Stimulated activated CD4-positive, alpha-beta T cell treated with anti-CD3 and anti-CD28 coated beads, Interleukin-2, amount 100 ng/mL, for 48 hours (primary cell): ENCODE measurements around the gene SMARCA4.
"Not testable (repeated sequence)": the region's sequence is repeated elsewhere in the genome, so short reads cannot be mapped to it uniquely, and the experiment has no call there.

Experiments
- DNase-seq, 2 donors: peaks; one replicate each; pipeline ENCODE4 v3.0.0-alpha.2; 2020

The SMARCA4 gene

DNA sequence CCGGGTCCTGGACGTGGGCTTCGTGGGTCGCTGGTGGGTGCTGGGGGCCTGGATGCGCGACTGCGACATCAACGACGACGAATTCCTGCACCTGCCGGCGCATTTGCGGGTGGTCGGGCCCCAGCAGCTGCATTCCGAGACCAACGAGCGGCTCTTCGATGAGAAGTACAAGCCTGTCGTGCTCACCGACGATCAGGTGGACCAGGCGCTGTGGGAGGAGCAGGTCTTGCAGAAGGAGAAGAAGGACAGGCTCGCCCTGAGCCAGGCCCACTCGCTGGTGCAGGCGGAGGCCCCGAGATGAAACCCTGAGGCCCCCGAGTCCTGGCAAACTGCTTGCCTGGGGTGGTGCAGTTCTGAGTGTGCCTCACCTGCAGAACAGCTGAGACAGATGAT, 31.4 kb upstream of the SMARCA4 start:
- no peak for DNase-seq

DNA sequence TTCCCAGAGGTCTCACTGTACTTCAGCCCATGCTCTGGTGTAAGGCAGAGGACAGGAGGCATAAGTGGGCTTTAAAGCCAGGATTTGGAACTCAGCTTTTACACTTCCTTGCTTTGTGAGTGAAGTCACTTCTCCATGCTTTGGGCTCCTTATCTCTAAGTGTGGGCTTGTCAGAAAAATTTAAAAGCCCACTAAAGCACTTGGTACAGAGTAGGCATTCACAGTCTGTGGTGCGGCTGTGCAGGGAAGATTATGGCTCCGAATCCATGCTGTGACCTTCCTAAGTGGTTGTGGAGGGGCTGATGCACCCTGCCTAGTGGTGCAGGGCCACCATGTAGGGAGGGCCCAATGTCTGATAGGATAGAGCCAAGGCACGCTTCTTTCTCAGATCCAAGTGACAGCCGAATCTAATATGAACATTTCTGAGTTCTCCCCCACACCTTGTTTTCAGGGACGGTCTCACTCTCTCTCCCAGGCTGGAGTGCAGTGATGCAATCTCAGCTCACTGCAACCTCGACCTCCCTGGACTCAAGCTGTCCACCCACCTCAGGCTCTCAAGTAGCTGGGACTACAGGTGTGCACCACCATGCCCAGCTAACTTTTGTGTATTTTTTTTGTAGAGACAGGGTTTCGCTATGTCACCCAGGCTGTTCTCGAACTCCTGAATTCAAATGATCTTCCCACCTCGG, 25.3 kb upstream of the SMARCA4 start:
- no peak for DNase-seq

DNA sequence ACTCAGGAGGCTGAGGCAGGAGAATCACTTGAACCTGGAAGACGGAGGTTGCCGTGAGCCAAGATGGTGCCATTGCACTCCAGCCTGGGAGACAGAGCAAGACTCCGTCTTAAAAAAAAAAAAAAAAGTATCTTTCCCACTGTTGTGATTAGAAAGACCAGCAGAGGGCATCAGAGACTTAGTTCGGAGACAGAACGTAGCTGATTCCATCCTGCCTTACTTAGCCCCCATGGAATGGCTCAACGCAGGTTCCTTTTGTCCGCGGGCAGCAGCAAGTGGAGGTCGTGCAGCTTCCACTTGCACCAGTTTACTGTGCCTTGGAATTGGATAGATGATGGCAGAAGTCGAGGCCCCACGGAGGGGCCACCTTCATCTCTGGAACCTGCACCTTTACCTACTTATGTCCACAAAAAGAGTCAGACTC, 24.2 kb upstream of the SMARCA4 start:
- peak in 1 of 2 donors; percentile 19 for DNase-seq

DNA sequence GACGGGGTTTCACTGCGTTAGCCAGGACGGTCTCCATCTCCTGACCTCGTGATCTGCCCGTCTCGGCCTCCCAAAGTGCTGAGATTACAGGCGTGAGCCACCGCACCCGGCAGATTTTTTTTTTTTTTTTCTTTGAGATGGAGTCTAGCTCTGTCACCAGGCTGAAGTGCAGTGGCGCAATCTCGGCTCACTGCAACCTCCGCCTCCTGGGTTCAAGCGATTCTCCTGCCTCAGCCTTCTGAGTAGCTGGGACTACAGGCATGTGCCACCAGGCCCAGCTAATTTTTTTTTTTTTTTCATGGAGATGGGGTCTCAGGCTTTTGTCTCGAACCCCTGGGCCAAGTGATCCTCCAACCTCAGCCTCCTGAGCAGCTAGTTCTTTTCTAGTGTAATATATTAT, 19.2 kb upstream of the SMARCA4 start:
- DNase-seq: not testable (repeated sequence)

DNA sequence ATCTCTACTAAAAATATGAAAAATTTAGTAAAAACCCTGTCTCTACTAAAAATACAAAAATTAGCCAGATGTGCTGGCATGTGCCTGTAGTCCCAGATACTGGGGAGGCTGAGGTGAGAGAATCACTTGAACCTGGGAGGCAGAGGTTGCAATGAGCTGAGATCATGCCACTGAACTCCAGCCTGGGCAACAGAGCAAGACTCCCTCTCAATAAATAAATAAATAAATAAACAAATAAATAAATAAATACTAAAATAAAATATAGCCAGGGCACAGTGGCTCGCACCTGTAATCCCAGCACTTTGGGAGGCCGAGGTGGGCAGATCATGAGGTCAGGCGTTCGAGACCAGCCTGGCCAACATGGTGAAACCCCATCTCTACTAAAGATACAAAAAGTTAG, 17.4 kb upstream of the SMARCA4 start:
- not testable (repeated sequence) for DNase-seq

DNA sequence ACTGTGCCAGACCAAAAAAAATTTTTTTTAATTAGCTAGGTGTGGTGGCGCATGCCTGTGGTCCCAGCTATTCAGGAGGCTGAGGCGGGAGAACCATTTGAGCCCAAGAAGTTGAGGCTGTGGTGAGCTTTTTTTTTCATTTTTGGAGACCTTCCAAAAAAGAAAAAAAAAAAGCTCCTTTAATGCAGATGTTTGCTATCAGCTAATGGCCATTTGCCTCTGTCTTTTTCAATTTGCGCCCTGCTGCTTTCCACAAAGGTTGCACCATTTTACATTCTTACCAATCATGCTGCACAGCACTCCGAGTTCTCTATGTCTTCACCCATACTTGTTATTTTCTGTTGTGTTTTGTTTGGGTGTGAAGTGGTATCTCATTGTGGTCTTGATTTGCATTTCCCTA, 15.6 kb upstream of the SMARCA4 start:
- no peak for DNase-seq

DNA sequence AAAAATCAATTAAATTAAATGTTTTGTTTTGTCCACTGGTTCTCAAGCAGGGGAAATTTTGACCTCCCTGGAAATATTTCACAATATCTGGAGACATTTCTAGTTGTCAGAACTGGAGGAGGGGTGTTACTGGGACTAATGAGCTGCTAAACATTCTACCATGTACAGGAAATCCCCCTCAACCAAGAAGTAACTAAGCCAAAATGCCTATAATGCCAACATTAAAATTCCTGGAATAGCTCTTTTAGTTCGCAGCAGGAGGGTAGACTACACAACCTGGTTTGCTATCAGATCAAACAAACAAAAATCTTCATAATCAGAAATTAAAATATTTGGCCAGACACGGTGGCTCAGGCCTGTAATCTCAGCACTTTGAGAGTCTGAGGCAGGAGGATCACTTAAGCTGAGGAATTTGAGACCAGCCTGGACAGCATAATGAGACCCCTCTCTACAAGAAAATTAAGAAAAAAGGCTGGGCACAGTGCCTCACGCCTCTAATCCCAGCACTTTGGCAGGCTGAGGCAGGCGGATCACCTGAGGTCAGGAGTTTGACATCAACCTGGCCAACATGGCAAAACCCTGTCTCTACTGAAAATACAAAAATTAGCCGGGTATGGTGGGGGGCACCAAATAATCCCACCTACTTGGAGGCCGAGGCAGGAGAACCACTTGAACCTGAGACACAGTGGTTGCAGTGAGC, 13.7 kb upstream of the SMARCA4 start:
- no peak for DNase-seq

DNA sequence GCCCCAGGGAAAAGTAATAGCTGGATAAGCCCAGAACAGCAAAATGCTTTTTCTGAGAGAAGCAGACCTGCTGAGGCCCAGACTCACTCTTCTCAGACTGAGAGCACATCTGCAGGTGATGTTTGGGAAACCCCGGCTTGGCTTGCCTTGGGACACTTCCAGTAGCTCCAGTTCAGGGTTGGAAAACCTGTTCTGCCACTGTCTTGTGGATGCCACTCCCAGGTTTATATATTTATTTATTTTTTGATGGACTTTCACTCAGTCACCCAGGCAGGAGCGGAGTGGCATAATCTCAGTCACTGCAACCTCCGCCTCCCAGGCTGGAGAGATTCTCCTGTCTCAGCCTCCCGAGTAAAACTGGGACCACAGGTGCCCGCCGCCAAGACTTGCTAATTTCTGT, 8.0 kb upstream of the SMARCA4 start:
- DNase-seq: no peak

DNA sequence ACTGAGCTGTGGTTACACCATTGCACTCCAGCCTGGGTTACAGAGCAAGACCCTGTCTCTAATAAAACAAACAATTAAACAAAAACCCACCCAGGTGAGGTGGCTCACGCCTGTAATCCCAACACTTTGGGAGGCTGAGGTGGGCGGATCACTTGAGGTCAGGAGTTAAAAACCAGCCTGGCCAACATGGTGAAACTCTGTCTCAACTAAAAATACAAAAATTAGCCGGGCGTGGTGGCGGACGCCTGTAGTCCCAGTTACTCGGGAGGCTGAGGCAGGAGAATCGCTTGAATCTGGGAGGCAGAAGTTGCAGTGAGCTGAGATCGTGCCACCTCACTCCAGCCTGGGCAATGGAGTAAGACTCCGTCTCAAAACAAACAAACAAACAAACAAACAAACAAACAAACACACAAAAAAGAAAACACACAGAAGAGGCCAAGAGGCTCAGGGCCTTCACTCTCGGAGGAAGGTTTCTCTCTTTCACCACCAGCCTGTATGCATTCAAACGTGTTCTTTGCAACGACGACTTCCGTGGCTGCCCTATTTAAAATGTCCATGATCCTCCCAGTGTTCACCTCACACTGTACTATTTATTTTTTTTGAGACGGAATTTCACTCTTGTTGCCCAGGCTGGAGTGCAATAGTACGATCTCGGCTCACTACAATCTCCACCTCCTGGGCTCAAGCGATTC, 1.4 kb upstream of the SMARCA4 start:
- DNase-seq: not testable (repeated sequence)

DNA sequence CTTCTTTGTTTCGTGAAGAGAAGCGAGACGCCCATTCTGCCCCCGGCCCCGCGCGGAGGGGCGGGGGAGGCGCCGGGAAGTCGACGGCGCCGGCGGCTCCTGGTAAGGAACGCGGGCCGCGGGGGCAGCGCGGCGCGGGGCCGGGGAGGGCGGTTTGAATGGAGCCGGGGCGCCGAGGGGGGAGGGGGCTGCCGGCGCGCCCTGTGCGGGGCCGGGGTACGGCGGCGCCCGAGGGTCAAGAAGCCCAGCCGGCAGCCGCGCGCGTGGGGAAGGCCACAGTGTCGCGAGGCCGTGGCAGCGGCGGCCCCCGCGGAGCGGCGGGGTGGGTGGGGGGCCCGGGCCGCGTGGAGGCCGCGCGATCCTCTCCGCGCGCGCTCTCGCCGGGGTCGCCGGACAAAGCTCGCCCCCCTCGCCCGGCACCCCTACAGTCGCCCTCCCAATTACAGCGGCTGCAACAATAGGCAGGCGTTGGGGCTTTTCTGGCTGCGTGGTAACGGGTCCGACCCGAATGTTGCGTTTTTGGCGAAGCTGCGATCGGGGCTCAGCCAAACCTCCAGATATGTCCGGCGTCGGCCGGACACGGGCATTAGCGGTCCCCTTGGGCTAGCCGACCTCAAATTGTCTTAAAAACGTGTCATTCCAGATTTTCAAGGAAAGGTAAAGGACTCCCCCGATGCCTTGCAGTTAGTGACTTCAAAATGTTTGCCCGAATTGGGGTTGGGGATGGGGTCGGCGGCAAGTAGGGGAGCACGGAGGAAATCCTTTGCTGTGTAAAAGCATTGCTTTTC, 437 bp downstream of the SMARCA4 start:
- no peak for DNase-seq

DNA sequence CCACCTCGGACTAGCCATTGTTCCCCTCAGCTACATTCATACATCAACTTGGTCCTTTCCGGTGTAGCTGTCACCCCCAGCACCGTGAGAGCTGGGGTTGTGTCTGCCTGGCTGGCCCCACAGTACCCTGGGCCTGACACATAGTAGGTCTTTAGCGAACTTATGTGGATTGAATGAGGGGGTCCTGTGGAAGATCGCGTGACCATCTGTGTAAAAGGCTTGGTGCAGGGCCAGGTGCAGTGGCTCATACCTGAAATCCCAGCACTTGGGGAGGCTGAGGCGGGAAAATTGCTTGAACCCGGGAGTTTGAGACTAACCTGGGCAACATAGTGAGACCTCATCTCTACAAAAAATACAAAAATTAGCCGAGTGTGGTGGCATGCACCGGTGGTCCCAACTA, 2.0 kb downstream of the SMARCA4 start:
- no peak for DNase-seq

DNA sequence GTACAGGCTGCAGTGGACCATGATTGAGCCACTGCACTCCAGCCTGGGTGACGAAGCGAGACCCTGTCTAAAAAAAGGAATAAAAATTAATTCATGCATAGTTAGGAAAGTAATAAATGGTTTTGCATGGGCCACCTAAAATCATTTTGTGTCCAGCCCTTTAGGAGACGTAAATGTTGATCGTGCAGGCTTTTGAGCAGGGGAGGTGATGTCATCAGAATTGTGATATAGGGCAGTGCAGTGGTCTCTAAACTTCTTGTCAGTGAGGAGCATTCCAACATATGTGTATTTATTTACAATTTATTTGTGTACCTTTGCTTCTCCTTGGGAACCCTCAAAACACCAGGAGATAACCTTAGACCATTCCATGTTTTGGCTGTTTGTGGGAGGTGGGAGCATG, 3.0 kb downstream of the SMARCA4 start:
- DNase-seq: no peak

DNA sequence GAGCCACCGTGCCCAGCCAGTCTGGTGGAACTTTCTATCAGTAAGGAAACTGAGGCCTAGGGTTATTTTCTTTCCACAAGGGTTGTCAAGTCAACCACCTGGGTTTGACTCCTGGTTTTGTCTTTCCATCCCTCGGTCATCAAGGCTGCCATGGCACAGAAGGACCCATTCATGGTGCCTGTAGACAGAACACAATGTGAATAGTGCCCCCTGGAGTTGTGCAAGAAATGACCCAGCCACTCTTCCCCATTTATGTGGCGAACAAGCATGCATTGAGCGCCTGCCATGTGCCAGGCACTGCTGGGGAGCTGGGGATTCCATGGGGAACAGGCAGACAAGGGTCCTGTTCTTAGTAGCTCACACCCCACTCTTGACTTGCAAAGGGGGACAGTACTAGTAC, 4.1 kb downstream of the SMARCA4 start:
- DNase-seq: no peak

DNA sequence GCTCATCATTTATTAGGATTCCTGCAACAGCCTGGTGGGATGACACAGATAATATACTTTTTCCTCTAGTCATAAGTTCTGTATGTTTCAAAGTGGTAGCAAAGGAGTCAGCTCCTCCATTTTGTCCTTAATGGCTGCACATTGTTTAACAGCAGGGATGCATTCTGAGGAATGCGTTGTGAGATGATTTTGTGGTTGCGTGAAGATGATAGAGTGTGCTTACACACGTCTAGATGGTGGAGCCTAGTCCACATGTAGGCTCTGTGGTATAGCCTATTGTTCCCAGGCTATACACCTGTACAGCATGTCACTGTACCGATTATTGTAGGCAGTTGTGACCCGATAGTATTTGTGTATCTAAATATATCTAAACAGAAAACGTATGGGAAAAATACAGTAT, 4.6 kb downstream of the SMARCA4 start:
- no peak for DNase-seq

DNA sequence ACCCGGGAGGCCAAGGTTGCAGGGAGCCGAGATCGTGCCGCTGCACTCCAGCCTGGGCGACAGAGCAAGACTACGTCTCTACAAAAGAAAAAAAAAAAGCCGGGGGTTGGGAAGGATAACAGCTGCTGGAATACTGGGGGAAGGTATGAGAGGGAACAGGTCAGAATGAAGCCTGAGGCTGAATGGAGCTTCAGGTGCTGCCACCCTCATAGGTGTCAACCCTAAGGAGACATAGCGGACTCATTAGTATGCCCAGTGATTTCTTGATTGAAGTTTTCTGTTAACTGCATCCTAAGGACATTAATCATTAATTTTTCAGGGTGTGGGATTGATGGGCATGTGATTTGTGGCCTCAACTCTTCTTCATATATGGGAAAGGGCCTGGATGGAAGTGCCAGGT, 6.0 kb downstream of the SMARCA4 start:
- DNase-seq: no peak

DNA sequence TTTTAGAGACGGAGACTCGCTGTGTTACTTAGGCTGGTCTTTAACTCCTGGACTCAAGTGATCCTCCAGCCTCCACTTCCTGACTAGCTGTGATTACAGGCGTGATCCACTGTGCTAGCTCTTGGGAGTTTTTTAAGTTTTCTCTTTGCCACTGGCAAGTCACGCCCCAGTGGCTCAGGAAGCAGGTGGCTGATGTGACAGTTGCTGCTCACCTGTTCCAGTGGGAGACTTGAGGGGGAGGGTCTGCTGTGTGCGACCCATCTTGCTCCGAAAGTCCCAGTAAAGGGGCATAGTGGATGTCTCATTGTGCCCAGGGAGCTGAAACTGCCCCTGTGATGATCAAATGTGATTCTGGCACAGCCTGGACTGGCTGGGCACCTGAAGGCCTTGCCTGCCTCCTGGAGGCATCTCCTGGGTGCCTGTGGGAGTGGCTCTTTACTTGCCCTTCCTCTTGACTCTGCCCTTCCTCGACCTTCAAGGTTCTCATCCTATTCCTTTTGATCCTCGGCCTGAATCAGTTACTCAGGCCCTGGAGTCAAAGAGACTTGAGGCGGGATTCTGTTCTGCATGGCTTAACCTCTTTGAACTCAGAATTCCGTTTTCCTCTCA, 7.8 kb downstream of the SMARCA4 start:
- no peak for DNase-seq

DNA sequence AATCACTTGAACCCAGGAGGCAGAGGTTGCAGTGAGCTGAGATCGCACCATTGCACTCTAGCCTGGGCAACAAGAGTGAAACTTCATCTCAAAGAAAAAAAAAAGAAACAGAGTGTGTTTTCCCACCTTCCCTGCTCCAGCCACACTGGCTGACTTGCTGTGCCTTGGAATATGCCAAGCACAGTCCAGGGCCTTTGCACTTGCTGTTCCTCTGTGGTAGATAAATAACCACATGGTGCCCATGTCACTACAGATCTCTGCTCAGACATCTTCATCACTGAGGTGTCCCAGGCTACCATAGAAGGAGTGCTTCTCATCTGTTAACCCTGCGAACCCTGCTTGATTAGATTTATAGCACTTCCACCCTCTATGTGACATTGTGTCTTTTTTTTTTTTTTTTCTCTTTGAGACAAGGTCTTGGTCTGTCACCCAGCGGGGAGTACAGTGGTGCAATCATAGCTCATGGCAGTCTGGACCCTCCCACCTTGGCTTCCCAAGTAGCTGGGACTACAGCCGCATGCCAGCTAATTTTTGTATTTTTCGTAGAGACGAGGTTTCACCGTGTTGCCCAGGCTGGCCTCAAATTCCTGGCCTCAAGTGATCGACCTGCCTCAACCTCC, 10.4 kb downstream of the SMARCA4 start:
- DNase-seq: no peak

DNA sequence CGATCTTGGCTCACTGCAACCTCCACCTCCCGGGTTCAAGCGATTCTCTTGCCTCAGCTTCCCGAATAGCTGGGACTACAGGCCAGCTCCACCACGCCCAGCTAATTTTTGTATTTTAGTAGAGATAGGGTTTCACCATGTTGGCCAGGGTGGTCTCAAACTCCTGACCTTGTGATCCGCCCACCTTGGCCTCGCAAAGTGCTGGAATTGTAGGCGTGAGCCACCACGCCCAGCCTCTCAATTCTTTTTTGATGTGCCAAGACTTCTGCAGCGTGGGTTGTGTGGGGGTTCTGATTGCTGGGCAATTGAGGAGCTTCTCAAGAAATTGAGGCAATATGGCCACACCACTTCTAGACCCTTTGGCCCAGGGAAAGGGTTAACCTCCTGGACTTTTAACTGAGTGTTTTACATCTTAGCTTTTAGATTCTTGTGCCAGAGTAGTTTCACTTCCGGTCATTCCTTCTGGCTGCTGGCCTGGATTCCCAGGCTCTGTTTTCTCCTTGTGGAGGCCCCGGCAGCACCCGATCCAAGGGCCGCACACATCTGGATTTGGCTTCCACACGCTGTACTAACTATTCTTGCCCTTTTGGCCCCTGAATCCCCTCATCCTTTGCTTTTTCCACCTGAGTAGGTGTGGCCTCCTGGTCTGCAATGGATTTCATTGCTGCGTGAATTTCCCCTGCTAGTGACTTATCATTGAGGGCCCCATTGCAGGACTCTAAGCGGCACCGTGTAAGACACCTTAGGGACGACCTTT, 14.7 kb downstream of the SMARCA4 start:
- no peak for DNase-seq

DNA sequence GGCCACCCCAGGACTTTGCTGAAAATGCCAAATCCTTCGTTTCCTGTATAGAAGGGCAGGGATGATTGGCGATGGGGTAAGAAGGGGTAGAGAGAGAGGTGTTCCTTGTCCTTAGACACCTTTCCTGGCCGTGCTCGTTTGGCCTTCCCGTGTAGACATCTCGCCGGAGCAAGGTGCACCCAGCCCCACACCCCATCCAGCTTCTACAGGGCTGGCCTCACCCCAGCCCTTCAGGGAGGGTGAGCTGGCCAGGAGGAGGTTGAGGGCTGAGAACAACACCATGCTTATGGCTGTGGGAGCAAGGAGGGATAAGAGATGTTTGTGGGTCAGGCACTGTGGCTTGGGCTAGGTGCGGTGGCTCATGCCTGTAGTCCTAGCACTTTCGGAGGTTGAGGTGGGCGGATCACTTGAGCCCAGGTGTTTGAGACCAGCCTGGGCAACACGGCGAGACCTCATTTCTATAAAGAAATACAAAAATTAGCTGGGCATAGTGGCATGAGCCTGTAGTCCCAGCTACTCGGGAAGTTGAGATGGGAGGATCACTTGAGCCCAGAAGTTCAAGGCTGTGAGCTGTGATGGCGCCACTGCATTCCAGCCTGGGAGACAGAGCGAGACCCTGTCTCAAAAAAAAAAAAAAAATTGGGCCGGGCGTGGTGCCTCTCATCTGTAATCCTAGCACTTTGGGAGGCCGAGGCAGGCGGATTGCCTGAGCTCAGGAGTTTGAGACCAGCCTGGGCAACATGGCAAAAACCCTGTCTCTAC, 15.5 kb downstream of the SMARCA4 start:
- no peak for DNase-seq

DNA sequence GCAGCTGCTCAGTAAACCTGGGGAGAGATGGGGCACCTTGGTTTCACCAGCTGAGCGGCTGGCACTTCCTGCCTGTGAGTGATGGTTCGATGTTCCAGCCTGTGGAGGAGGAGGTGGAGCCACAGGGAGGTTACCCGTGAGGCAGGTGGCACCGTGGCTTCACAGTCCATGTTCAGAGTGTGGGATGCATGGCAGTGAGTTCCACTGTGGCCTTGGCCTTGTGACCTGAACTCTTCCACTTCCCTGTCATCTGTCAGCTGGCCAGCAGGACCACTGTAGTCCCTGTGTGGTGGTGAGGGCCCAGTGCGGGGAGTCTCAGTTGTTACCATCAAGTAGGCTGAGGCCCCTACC, 16.9 kb downstream of the SMARCA4 start:
- DNase-seq: no peak

DNA sequence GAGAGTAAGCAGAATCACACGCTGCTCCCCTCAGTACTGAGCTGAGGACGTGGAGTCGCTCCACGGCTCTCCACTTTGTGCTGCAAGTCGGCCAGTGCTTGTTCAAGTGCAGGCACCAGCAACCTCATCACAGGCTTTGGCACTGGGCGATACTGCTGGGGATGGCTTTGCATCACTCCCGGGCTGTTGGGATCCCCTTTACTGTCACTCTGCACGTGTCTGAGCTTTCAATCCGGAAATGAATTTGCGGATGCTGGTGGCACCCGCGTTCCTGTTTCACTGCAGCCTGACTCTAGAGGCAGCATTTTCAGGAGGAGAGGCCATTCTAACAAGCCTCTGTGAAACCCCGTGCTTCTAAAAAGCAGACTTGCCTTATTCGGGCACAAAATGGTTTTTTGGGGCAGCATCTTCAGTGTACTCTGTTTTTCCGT, 19.1 kb downstream of the SMARCA4 start:
- no peak for DNase-seq
